Measurements from ENCODE around the gene SPOCK1.
"Not testable (repeated sequence)": the region's sequence is repeated elsewhere in the genome, so short reads cannot be mapped to it uniquely, and the experiment has no call there.

SPOCK1 gene

GRCh38 chr5:137233726-137234125, 265.4 kb downstream of the SPOCK1 start:
- H3K4me3 ChIP-seq (ENCODE audit: insufficient read depth, low read depth, low read length, poor library complexity, severe bottlenecking) = no peak overlapping the region
- no peaks in the 10 kb centered on the region for H3K9me3 ChIP-seq (ENCODE audit: control insufficient read depth, low read length)
- no peak overlapping the region for H3K27ac ChIP-seq (ENCODE audit: insufficient read depth, low read length, poor library complexity, severe bottlenecking)
- no peak for DNase-seq
- H3K36me3 ChIP-seq (ENCODE audit: control insufficient read depth, insufficient read depth, low read length) = no peaks in the 10 kb centered on the region
- peaks cover 2% of the 10 kb centered on the region for H3K27me3 ChIP-seq (replicated peaks; ENCODE audit: control insufficient read depth, insufficient read depth, low read length, poor library complexity, severe bottlenecking)
- no peaks in the 10 kb centered on the region for H3K4me1 ChIP-seq (ENCODE audit: control insufficient read depth, insufficient read depth, low read length, poor library complexity, severe bottlenecking)

GRCh38 chr5:137233304-137233703, 265.8 kb downstream of the SPOCK1 start:
- not testable (repeated sequence) for H3K4me1 ChIP-seq (ENCODE audit: control insufficient read depth, insufficient read depth, low read length, poor library complexity, severe bottlenecking); H3K4me3 ChIP-seq (ENCODE audit: insufficient read depth, low read depth, low read length, poor library complexity, severe bottlenecking); H3K36me3 ChIP-seq (ENCODE audit: control insufficient read depth, insufficient read depth, low read length); DNase-seq; H3K27me3 ChIP-seq (replicated peaks; ENCODE audit: control insufficient read depth, insufficient read depth, low read length, poor library complexity, severe bottlenecking); H3K9me3 ChIP-seq (ENCODE audit: control insufficient read depth, low read length); H3K27ac ChIP-seq (ENCODE audit: insufficient read depth, low read length, poor library complexity, severe bottlenecking)

GRCh38 chr5:137231540-137231939, 267.6 kb downstream of the SPOCK1 start:
- Histone ChIP-seq H3K27ac (ENCODE audit: insufficient read depth, low read length, poor library complexity, severe bottlenecking) (no peak overlapping the region), H3K36me3 (ENCODE audit: control insufficient read depth, insufficient read depth, low read length) (no peaks in the 10 kb centered on the region), H3K4me1 (ENCODE audit: control insufficient read depth, insufficient read depth, low read length, poor library complexity, severe bottlenecking) (no peaks in the 10 kb centered on the region), H3K9me3 (ENCODE audit: control insufficient read depth, low read length) (no peaks in the 10 kb centered on the region), H3K4me3 (ENCODE audit: insufficient read depth, low read depth, low read length, poor library complexity, severe bottlenecking) (no peak overlapping the region), H3K27me3 (replicated peaks; ENCODE audit: control insufficient read depth, insufficient read depth, low read length, poor library complexity, severe bottlenecking) (peaks cover 2% of the 10 kb centered on the region)
- no peak for DNase-seq

- H3K27ac ChIP-seq (ENCODE audit: insufficient read depth, low read length, poor library complexity, severe bottlenecking) = no peak overlapping the region
- H3K4me1 ChIP-seq (ENCODE audit: control insufficient read depth, insufficient read depth, low read length, poor library complexity, severe bottlenecking) = no peaks in the 10 kb centered on the region
- H3K36me3 ChIP-seq (ENCODE audit: control insufficient read depth, insufficient read depth, low read length) = no peaks in the 10 kb centered on the region
- no peak for DNase-seq
- H3K9me3 ChIP-seq (ENCODE audit: control insufficient read depth, low read length) = no peaks in the 10 kb centered on the region
- H3K4me3 ChIP-seq (ENCODE audit: insufficient read depth, low read depth, low read length, poor library complexity, severe bottlenecking) = no peak overlapping the region
- H3K27me3 ChIP-seq (replicated peaks; ENCODE audit: control insufficient read depth, insufficient read depth, low read length, poor library complexity, severe bottlenecking) = no peaks in the 10 kb centered on the region
These were observed 270.3 kb downstream of the SPOCK1 start for GRCh38 chr5:137228816-137229215.

GRCh38 chr5:137226081-137226480, 273.0 kb downstream of the SPOCK1 start:
- no peaks in the 10 kb centered on the region for H3K36me3 ChIP-seq (ENCODE audit: control insufficient read depth, insufficient read depth, low read length)
- H3K27me3 ChIP-seq (replicated peaks; ENCODE audit: control insufficient read depth, insufficient read depth, low read length, poor library complexity, severe bottlenecking) = no peaks in the 10 kb centered on the region
- no peak overlapping the region for H3K27ac ChIP-seq (ENCODE audit: insufficient read depth, low read length, poor library complexity, severe bottlenecking)
- no peaks in the 10 kb centered on the region for H3K9me3 ChIP-seq (ENCODE audit: control insufficient read depth, low read length)
- no peak overlapping the region for H3K4me3 ChIP-seq (ENCODE audit: insufficient read depth, low read depth, low read length, poor library complexity, severe bottlenecking)
- no peak for DNase-seq
- no peaks in the 10 kb centered on the region for H3K4me1 ChIP-seq (ENCODE audit: control insufficient read depth, insufficient read depth, low read length, poor library complexity, severe bottlenecking)

DNA sequence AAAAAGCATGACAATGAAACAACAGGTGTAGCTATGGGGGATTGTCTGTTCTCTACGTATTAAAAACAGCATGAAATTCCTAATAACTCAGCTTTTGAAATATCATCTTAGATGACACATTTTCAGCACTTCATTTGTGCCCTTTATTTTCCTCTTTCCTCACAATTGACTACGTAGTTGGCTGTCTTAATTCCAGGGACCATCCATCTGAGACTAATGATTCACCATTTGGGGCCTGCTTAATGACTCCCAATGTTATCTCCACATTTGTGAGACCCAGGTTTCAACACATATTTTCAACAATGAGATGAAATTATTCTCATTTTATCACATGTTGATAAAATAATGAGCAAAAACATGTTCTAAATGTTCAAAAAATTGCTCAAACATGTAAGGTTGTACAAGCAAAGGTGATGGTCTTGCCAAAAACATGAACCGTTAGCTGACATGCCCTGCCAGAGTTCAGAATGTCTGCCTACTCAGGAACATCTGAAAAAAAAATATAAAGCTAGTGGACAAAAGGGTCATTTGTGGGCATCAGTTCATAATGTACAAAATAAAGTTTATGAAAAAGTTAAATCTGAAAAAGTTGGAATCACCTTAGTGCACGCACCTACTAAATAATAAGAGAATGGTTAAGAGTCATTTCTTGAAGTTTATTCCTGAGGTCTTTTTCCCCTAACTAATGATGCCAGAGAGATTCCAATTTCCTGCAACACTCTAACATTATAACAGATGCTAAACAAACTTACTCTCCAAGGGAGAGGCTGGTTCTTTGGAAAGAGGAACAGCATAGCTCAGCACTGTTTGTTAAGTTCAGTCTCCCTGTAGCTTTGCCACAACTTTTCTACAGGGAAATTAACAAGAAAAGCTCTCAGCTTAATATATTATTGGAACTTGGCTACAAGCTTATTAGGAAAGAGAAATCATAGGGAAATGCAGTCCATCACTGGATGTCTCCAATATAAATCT, 275.5 kb downstream of the SPOCK1 start:
- Histone ChIP-seq H3K9me3 (ENCODE audit: control insufficient read depth, low read length) (no peaks in the 10 kb centered on the region), H3K4me1 (ENCODE audit: control insufficient read depth, insufficient read depth, low read length, poor library complexity, severe bottlenecking) (no peaks in the 10 kb centered on the region), H3K27ac (ENCODE audit: insufficient read depth, low read length, poor library complexity, severe bottlenecking) (no peak overlapping the region), H3K36me3 (ENCODE audit: control insufficient read depth, insufficient read depth, low read length) (no peaks in the 10 kb centered on the region), H3K27me3 (replicated peaks; ENCODE audit: control insufficient read depth, insufficient read depth, low read length, poor library complexity, severe bottlenecking) (no peaks in the 10 kb centered on the region), H3K4me3 (ENCODE audit: insufficient read depth, low read depth, low read length, poor library complexity, severe bottlenecking) (no peak overlapping the region)
- no peak for DNase-seq

- no peak overlapping the region for H3K4me3 ChIP-seq (ENCODE audit: insufficient read depth, low read depth, low read length, poor library complexity, severe bottlenecking)
- no peak for DNase-seq
- no peaks in the 10 kb centered on the region for H3K27me3 ChIP-seq (replicated peaks; ENCODE audit: control insufficient read depth, insufficient read depth, low read length, poor library complexity, severe bottlenecking)
- H3K9me3 ChIP-seq (ENCODE audit: control insufficient read depth, low read length) = no peaks in the 10 kb centered on the region
- no peaks in the 10 kb centered on the region for H3K36me3 ChIP-seq (ENCODE audit: control insufficient read depth, insufficient read depth, low read length)
- H3K27ac ChIP-seq (ENCODE audit: insufficient read depth, low read length, poor library complexity, severe bottlenecking) = no peak overlapping the region
- no peaks in the 10 kb centered on the region for H3K4me1 ChIP-seq (ENCODE audit: control insufficient read depth, insufficient read depth, low read length, poor library complexity, severe bottlenecking)
These were observed 277.2 kb downstream of the SPOCK1 start for GRCh38 chr5:137221943-137222342.

DNA sequence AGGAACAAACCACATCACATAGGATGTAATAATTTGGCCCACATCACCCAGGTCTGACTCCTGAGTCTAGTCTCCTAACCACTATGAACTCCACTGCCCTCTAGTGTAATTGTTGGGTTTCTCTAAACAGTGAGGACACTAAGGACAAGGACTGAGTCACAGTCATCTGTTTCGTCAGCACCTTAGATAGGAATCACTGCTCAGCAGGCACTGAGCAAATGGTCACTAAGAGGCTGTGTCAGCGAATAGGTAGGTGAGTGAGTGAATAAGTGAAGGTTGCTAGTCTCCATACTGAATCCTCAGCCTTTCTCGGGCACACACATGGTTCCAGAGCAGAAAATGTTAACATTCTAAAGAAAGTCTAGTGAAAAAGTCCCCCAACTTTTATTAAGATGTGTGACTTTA, 278.6 kb downstream of the SPOCK1 start:
- H3K4me3 ChIP-seq (ENCODE audit: insufficient read depth, low read depth, low read length, poor library complexity, severe bottlenecking) = no peak overlapping the region
- H3K4me1 ChIP-seq (ENCODE audit: control insufficient read depth, insufficient read depth, low read length, poor library complexity, severe bottlenecking) = no peaks in the 10 kb centered on the region
- H3K27ac ChIP-seq (ENCODE audit: insufficient read depth, low read length, poor library complexity, severe bottlenecking) = no peak overlapping the region
- no peaks in the 10 kb centered on the region for H3K36me3 ChIP-seq (ENCODE audit: control insufficient read depth, insufficient read depth, low read length)
- H3K27me3 ChIP-seq (replicated peaks; ENCODE audit: control insufficient read depth, insufficient read depth, low read length, poor library complexity, severe bottlenecking) = no peaks in the 10 kb centered on the region
- DNase-seq = no peak
- no peaks in the 10 kb centered on the region for H3K9me3 ChIP-seq (ENCODE audit: control insufficient read depth, low read length)

DNA sequence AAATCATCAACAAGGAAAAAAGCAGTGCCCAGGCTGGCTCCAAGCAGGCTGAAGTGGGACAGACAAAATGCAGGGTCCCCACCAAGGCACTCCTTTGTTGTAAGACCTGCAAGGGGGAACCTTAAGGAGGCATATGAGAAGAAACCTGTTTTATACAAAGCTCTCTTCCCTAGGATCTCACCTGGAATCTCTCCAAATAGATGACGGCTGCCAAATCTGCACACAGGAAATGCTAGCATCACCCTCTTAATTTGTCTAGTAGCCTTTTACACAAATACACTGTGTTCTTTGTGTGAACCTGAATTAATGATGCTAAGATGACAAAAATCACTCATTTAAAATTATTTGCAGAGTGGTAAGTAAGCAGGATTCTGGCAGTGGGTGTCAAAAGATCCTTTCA, 280.2 kb downstream of the SPOCK1 start:
- Histone ChIP-seq H3K9me3 (ENCODE audit: control insufficient read depth, low read length) (no peaks in the 10 kb centered on the region), H3K4me3 (ENCODE audit: insufficient read depth, low read depth, low read length, poor library complexity, severe bottlenecking) (no peak overlapping the region), H3K27me3 (replicated peaks; ENCODE audit: control insufficient read depth, insufficient read depth, low read length, poor library complexity, severe bottlenecking) (no peaks in the 10 kb centered on the region), H3K36me3 (ENCODE audit: control insufficient read depth, insufficient read depth, low read length) (no peaks in the 10 kb centered on the region), H3K27ac (ENCODE audit: insufficient read depth, low read length, poor library complexity, severe bottlenecking) (no peak overlapping the region), H3K4me1 (ENCODE audit: control insufficient read depth, insufficient read depth, low read length, poor library complexity, severe bottlenecking) (no peaks in the 10 kb centered on the region)
- DNase-seq = no peak

GRCh38 chr5:137218471-137218870, 280.7 kb downstream of the SPOCK1 start:
- H3K27ac ChIP-seq (ENCODE audit: insufficient read depth, low read length, poor library complexity, severe bottlenecking) = no peak overlapping the region
- no peaks in the 10 kb centered on the region for H3K27me3 ChIP-seq (replicated peaks; ENCODE audit: control insufficient read depth, insufficient read depth, low read length, poor library complexity, severe bottlenecking)
- no peak overlapping the region for H3K4me3 ChIP-seq (ENCODE audit: insufficient read depth, low read depth, low read length, poor library complexity, severe bottlenecking)

More at GRCh38 chr5:137218471-137218870, 280.7 kb downstream of the SPOCK1 start:
- Histone ChIP-seq H3K36me3 (ENCODE audit: control insufficient read depth, insufficient read depth, low read length) (no peaks in the 10 kb centered on the region), H3K4me1 (ENCODE audit: control insufficient read depth, insufficient read depth, low read length, poor library complexity, severe bottlenecking) (no peaks in the 10 kb centered on the region), H3K9me3 (ENCODE audit: control insufficient read depth, low read length) (no peaks in the 10 kb centered on the region)
- DNase-seq = no peak
